HUES48 (cell line): Measurements from ENCODE around the gene YAP1.

Experiments
- H3K27ac ChIP-seq: one replicate; pipeline ENCODE4 v1.7.0; 2013; ENCODE audit warnings: low read depth, low read length, inconsistent platforms
- H3K27me3 ChIP-seq: 2 replicates; pipeline ENCODE4 v1.6.1; 2013; ENCODE audit warnings: mild to moderate bottlenecking, low read length; ENCODE audit not compliant: control insufficient read depth, insufficient read depth
- H3K36me3 ChIP-seq: 2 replicates; pipeline ENCODE4 v1.6.1; 2013; ENCODE audit warnings: low read length; ENCODE audit not compliant: control insufficient read depth, insufficient read depth
- H3K4me1 ChIP-seq: 2 replicates; pipeline ENCODE4 v1.6.1; 2013; ENCODE audit warnings: mild to moderate bottlenecking, low read length; ENCODE audit not compliant: control insufficient read depth, insufficient read depth
- H3K4me3 ChIP-seq: 2 replicates; pipeline ENCODE4 v1.5.1; 2013; ENCODE audit warnings: mild to moderate bottlenecking, low read depth, low read length
- H3K9ac ChIP-seq: 2 replicates; pipeline ENCODE4 v1.6.1; 2013; ENCODE audit warnings: mild to moderate bottlenecking, low read depth, low read length, moderate library complexity
- H3K9me3 ChIP-seq: 2 replicates; pipeline ENCODE4 v1.6.1; 2013; ENCODE audit warnings: low read length; ENCODE audit not compliant: control insufficient read depth, insufficient read depth

The YAP1 gene

DNA sequence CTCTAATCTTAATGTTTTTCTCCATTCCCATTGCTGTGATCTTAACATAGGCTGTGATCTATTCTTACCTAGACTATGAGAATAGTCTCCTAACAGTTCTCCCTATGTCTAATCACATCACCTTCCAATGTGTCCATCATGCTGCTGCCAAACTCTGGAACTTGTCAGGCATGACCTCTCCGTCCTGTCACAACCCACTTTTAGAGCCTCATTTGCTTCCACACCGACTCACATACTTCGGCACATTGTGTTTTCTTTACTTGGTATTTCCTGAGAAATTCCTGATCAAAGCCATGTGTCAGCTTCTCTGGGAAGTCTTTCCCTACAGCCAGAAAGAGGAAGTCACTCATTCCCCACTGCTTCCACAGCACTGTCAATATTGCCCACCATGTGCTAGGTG is 166.5 kb downstream of the YAP1 start:
- peaks cover 25% of the 10 kb centered on the region for H3K4me1 ChIP-seq
- H3K9me3 ChIP-seq = no peaks in the 10 kb centered on the region
- H3K9ac ChIP-seq = no peak overlapping the region
- H3K4me3 ChIP-seq = no peak overlapping the region
- H3K27me3 ChIP-seq = no peaks in the 10 kb centered on the region
- H3K36me3 ChIP-seq = no peaks in the 10 kb centered on the region
- H3K27ac ChIP-seq = no peak overlapping the region

DNA sequence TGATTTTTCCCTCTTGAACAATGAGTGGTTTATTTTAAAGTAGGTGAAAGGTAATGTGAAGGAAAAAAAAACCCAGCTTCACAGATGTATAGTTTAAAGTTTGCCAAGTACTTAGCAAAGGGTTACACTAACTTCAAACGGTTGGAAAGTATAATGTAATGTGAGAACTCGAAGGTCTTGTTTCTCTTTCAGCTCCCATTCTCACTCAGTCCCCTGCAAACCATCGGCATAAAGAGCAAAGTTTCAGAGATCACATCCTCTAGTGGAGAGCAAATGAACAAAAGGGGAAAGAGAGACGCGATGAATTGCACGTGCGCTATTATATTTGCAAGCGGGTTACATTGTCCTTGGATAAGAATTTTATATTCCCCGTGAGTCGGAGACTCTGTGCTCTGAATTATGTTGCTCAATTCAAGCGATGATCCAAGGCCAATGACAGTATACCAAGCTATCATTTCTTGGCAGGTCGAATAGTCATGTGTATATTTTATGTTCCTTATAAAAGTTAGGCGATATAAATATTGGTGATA is 169.5 kb downstream of the YAP1 start:
- Histone ChIP-seq H3K36me3 (no peaks in the 10 kb centered on the region), H3K27ac (peak overlapping the region; percentile 68), H3K4me3 (peak overlapping the region; percentile 39), H3K9me3 (no peaks in the 10 kb centered on the region), H3K4me1 (peaks cover 25% of the 10 kb centered on the region), H3K27me3 (no peaks in the 10 kb centered on the region), H3K9ac (no peak overlapping the region)

DNA sequence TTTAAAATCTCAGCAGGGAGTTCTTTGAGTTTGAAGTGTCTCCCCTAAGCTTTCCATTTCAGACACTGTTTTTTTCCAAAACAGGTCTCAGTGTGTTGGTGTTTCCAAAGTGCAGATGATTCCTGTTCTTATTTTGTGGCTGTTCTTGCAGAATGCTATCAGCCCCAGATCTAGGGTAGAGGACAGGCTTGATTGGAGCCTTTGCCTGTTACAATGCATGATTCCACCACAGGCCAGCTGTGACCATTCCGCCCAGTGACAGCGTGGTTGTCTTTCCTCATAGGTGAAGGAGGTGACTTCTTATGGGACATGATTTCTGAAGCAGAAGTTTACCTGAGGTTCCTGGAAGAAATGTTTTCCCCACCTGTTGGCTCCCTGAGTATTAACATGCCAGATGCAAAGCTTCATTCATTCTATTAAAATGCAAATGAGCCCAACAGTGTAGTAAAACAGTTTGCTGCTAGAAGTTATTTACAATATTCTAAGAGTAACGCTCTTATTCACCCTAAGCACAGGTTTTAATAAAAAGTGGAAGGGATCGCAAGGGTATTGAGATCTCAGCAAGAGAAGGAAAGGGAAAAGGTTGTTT is 170.1 kb downstream of the YAP1 start:
- peak overlapping the region; percentile 68 for H3K27ac ChIP-seq
- no peaks in the 10 kb centered on the region for H3K36me3 ChIP-seq
- peaks cover 25% of the 10 kb centered on the region for H3K4me1 ChIP-seq
- H3K4me3 ChIP-seq = peak overlapping the region; percentile 39
- H3K9ac ChIP-seq = no peak overlapping the region
- H3K9me3 ChIP-seq = no peaks in the 10 kb centered on the region
- no peaks in the 10 kb centered on the region for H3K27me3 ChIP-seq
